HCT116 (cell line): ENCODE data around the gene ZNF627. TPM values are rescaled to one million over a fixed set of nuclear protein-coding genes. Genes with fewer than 3 reads are reported as not detected.

Experiments used
- ATAC-seq: fragments of 200-7000 bp; cut with Tn5 transposase; 2 replicates; pipeline ENCODE4 v1.9.1; 2020; ENCODE audit warnings: mild to moderate bottlenecking, moderate library complexity
- BruUV-seq: library from RNA; stranded (reverse); fragments of 400-500 nt; replicated peaks from 2 replicates; lab custom pipeline; 2021; lab: Mats Ljungman, UMichigan
- CTCF ChIA-PET: fragments of 300-600 bp; sonication (Branson Sonifier 250); formaldehyde crosslinking; loops from one replicate; lab custom pipeline; 2021; ENCODE audit warnings: antibody characterized with exemption; lab: Charles Lee
- POLR2A ChIA-PET: fragments of 300-600, 350-600 bp; sonication (Branson Sonifier 250); formaldehyde crosslinking; loops from one replicate; lab custom pipeline; 2021; ENCODE audit warnings: antibody characterized with exemption; lab: Charles Lee
- RAD21 ChIA-PET, 2 experiments: fragments of 300-600 bp; sonication (Branson Sonifier 250); formaldehyde crosslinking; loops; one replicate each; lab custom pipeline; 2023; ENCODE audit warnings: low total read pairs in 2 of 2; ENCODE audit not compliant: uncharacterized antibody in 2 of 2, unreplicated experiment in 2 of 2, low non-redundant PET in 1 of 2; lab: Charles Lee
- DNase-seq: peaks from one replicate; pipeline ENCODE4 v3.0.0-alpha.2; 2010; ENCODE audit warnings: low read depth, low spot score
- H2AFZ ChIP-seq: fragments of 200-600 bp; shearing (Covaris generic), sonication (generic); 2 replicates; pipeline ENCODE4 v1.6.1; 2017; ENCODE audit warnings: low read depth, mixed run types, mixed read lengths, antibody characterized with exemption, low read length; ENCODE audit not compliant: poor library complexity, severe bottlenecking
- H3K27ac ChIP-seq: 2 replicates; pipeline ENCODE4 v1.5.1; 2012; ENCODE audit warnings: low read depth, low read length
- H3K27me3 ChIP-seq: fragments of 200-600 bp; sonication (generic); 2 replicates; pipeline ENCODE4 v1.6.1; 2016; ENCODE audit warnings: mixed run types, low read length, mixed read lengths; ENCODE audit not compliant: insufficient read depth
- H3K36me3 ChIP-seq, 2 experiments: fragments of 200-500 bp in 1 of 2; fragments of 200-600 bp in 1 of 2; sonication (Bioruptor generic) in 1 of 2; sonication (generic) in 1 of 2; 2 replicates each; pipeline versions ENCODE4 v1.5.1 to v1.6.1; 2014 to 2016; ENCODE audit warnings: low read length in 2 of 2, inconsistent platforms in 1 of 2, mixed read lengths in 1 of 2, mixed run types in 1 of 2; ENCODE audit not compliant: insufficient read depth in 2 of 2, control insufficient read depth in 1 of 2
- H3K4me1 ChIP-seq, 2 experiments: fragments of 200-600 bp in 1 of 2; sonication (generic) in 1 of 2; 2 replicates each; pipeline versions ENCODE4 v1.5.1 to v1.6.1; 2012 to 2017; ENCODE audit warnings: low read length in 2 of 2, inconsistent platforms in 1 of 2, mild to moderate bottlenecking in 1 of 2, mixed read lengths in 1 of 2, mixed run types in 1 of 2, moderate library complexity in 1 of 2; ENCODE audit not compliant: insufficient read depth in 2 of 2, control insufficient read depth in 1 of 2
- H3K4me2 ChIP-seq: fragments of 200-600 bp; sonication (generic); 2 replicates; pipeline ENCODE4 v1.6.1; 2017; ENCODE audit warnings: mixed run types, low read length, mixed read lengths
- H3K4me3 ChIP-seq, 2 experiments: fragments of 200-600 bp in 1 of 2; sonication (generic) in 1 of 2; replicated peaks in 1 of 2; 2 replicates each; pipeline ENCODE4 v1.5.1; 2011 to 2016; ENCODE audit warnings: low read length in 2 of 2, control low read depth in 1 of 2, low read depth in 1 of 2, mild to moderate bottlenecking in 1 of 2, mixed read lengths in 1 of 2, mixed run types in 1 of 2
- H3K79me2 ChIP-seq: fragments of 200-600 bp; sonication (generic); 2 replicates; pipeline ENCODE4 v1.6.1; 2017; ENCODE audit warnings: mild to moderate bottlenecking, mixed run types, low read length, moderate library complexity, mixed read lengths; ENCODE audit not compliant: insufficient read depth
- H3K9ac ChIP-seq: fragments of 200-600 bp; sonication (generic); 2 replicates; pipeline ENCODE4 v1.6.1; 2016; ENCODE audit warnings: low read length, mixed read lengths
- H3K9me2 ChIP-seq: fragments of 200-600 bp; sonication (generic), shearing (Covaris generic); 2 replicates; pipeline ENCODE4 v1.6.1; 2017; ENCODE audit warnings: mixed run types, mild to moderate bottlenecking, moderate library complexity; ENCODE audit not compliant: insufficient read depth
- H3K9me3 ChIP-seq, 2 experiments: fragments of 200-500 bp in 1 of 2; fragments of 200-600 bp in 1 of 2; sonication (Bioruptor generic) in 1 of 2; sonication (generic) in 1 of 2; 2 replicates each; pipeline ENCODE4 v1.6.1; 2014 to 2017; ENCODE audit warnings: low read length in 2 of 2, mixed read lengths in 2 of 2, inconsistent platforms in 1 of 2, low read depth in 1 of 2, mild to moderate bottlenecking in 1 of 2, mixed run types in 1 of 2, moderate library complexity in 1 of 2; ENCODE audit not compliant: control insufficient read depth in 1 of 2, insufficient read depth in 1 of 2
- H4K20me1 ChIP-seq: fragments of 200-600 bp; sonication (generic), shearing (Covaris generic); 2 replicates; pipeline ENCODE4 v1.6.1; 2017; ENCODE audit warnings: mixed run types, mild to moderate bottlenecking, moderate library complexity; ENCODE audit not compliant: insufficient read depth
- ATF3 ChIP-seq: IDR thresholded peaks from 2 replicates; pipeline ENCODE4 v1.6.1; 2012
- CBX3 ChIP-seq: IDR thresholded peaks from 2 replicates; pipeline ENCODE4 v1.6.1; 2012; ENCODE audit warnings: low read depth
- CEBPB ChIP-seq: IDR thresholded peaks from 2 replicates; pipeline ENCODE4 v1.6.1; 2012; ENCODE audit warnings: low read depth
- CTCF ChIP-seq, 3 experiments: fragments of 200-600 bp in 1 of 3; sonication (generic) in 1 of 3; IDR thresholded peaks in 2 of 3; conservative IDR thresholded peaks in 1 of 3; 2 replicates each; pipeline ENCODE4 v1.5.1; 2012 to 2017; ENCODE audit warnings: low read depth in 2 of 3, low read length in 2 of 3, antibody characterized with exemption in 1 of 3, borderline replicate concordance in 1 of 3, control low read depth in 1 of 3, mild to moderate bottlenecking in 1 of 3, mixed read lengths in 1 of 3, mixed run types in 1 of 3, moderate library complexity in 1 of 3; ENCODE audit not compliant: insufficient read depth in 1 of 3
- EGR1 ChIP-seq: IDR thresholded peaks from 2 replicates; pipeline ENCODE4 v1.6.1; 2012; ENCODE audit warnings: low read depth
- ELF1 ChIP-seq: IDR thresholded peaks from 2 replicates; pipeline ENCODE4 v1.6.1; 2012; ENCODE audit warnings: low read depth, borderline replicate concordance
- EZH2 ChIP-seq: fragments of 200-600 bp; sonication (generic); IDR thresholded peaks from 2 replicates; pipeline ENCODE4 v1.6.1; 2017; ENCODE audit warnings: antibody characterized with exemption, mixed run types
- FOSL1 ChIP-seq: IDR thresholded peaks from 2 replicates; pipeline ENCODE4 v1.6.1; 2012; ENCODE audit warnings: low read depth
- JUND ChIP-seq: IDR thresholded peaks from 2 replicates; pipeline ENCODE4 v1.6.1; 2012
- MAX ChIP-seq: IDR thresholded peaks from 2 replicates; pipeline ENCODE4 v1.6.1; 2012
- POLR2AphosphoS5 ChIP-seq: IDR thresholded peaks from 2 replicates; pipeline ENCODE4 v1.6.1; 2011; ENCODE audit warnings: mild to moderate bottlenecking, low read depth, low read length, moderate library complexity
- RAD21 ChIP-seq: IDR thresholded peaks from 2 replicates; pipeline ENCODE4 v1.6.1; 2012; ENCODE audit warnings: low read depth, mild to moderate bottlenecking
- REST ChIP-seq: IDR thresholded peaks from 2 replicates; pipeline ENCODE4 v1.6.1; 2012; ENCODE audit warnings: low read depth
- SIN3A ChIP-seq: IDR thresholded peaks from 2 replicates; pipeline ENCODE4 v1.6.1; 2012; ENCODE audit warnings: low read depth
- SP1 ChIP-seq: IDR thresholded peaks from 2 replicates; pipeline ENCODE4 v1.6.1; 2012; ENCODE audit warnings: low read depth
- SRF ChIP-seq: IDR thresholded peaks from 2 replicates; pipeline ENCODE4 v1.6.1; 2012; ENCODE audit warnings: low read depth
- TCF7L2 ChIP-seq: IDR thresholded peaks from 2 replicates; pipeline ENCODE4 v1.7.0; 2011; ENCODE audit warnings: borderline replicate concordance, inconsistent platforms; ENCODE audit not compliant: insufficient read depth, insufficient read length; ENCODE audit errors: extremely low read depth
- YY1 ChIP-seq: IDR thresholded peaks from 2 replicates; pipeline ENCODE4 v1.6.1; 2011; ENCODE audit warnings: low read length, low read depth, moderate library complexity, mild to moderate bottlenecking; ENCODE audit not compliant: insufficient replicate concordance; ENCODE audit errors: extremely low read depth
- ZFX ChIP-seq: fragments of 450-650 bp; IDR thresholded peaks from 2 replicates; pipeline ENCODE4 v1.6.1; 2017
- ZNF274 ChIP-seq: fragments of 200-500 bp; sonication (Bioruptor generic); IDR thresholded peaks from 2 replicates; pipeline ENCODE4 v1.6.1; 2014; ENCODE audit warnings: mild to moderate bottlenecking, low read depth, low read length, inconsistent platforms
- intact Hi-C: fragments of 100-400 bp; cut with micrococcal nuclease; formaldehyde crosslinking; loops from 2 replicates; pipeline ENCODE4 v1.10.0; 2022
- total RNA-seq: library from RNA; stranded (reverse); gene quantifications from one replicate; pipeline ENCODE4 v1.2.1, GENCODE V29; 2021; ENCODE audit not compliant: unreplicated experiment

ZNF627 gene
- total RNA-seq, 1 experiment from 2014 or later = 14.8 TPM

- no peaks in the 10 kb centered on the region for H3K27me3 ChIP-seq
- TF ChIP-seq ELF1 (no peak), JUND (no peak), SRF (no peak), CTCF (IDR thresholded peaks at IDR 0.05 in 2 of 3, conservative IDR thresholded peaks at IDR 0.05 in 1 of 3; ENCODE audit: borderline replicate concordance in 1 of 3, insufficient read depth in 1 of 3, low read depth in 2 of 3, low read length in 2 of 3) (no peak), EZH2 (no peak), POLR2AphosphoS5 (no peak), MAX (no peak), TCF7L2 (no peak), SIN3A (no peak), ZFX (no peak), FOSL1 (no peak), CBX3 (no peak), CEBPB (no peak), YY1 (no peak), SP1 (no peak), EGR1 (no peak), REST (no peak), ATF3 (no peak), RAD21 (no peak), ZNF274 (no peak)
- no TSS peak for BruUV-seq
- H2AFZ ChIP-seq = no peak overlapping the region
- no peak overlapping the region for H3K4me3 ChIP-seq
- CTCF ChIA-PET = interaction anchor here (0.6 kb wide), 2 partner anchors 17 to 349 kb away, joined by 3 to 4 read pairs; no protein-coding TSS in a partner anchor
- no peaks in the 10 kb centered on the region for H3K79me2 ChIP-seq
- H3K36me3 ChIP-seq = peaks cover 0 to 1% of the 10 kb centered on the region in 2 experiments; a peak in 1 of 4 replicates
- H3K9ac ChIP-seq = no peak overlapping the region
- POLR2A ChIA-PET = no interaction called here
- RAD21 ChIA-PET = no interaction called here
- no peaks in the 10 kb centered on the region; a peak in 1 of 4 replicates for H3K9me3 ChIP-seq
- H3K27ac ChIP-seq = no peak overlapping the region
- no peaks in the 10 kb centered on the region for H4K20me1 ChIP-seq
- intact Hi-C loops = no loop called here
- no peaks in the 10 kb centered on the region for H3K9me2 ChIP-seq
- H3K4me2 ChIP-seq = no peak overlapping the region
- H3K4me1 ChIP-seq = peaks cover 2 to 4% of the 10 kb centered on the region in 2 experiments; a peak in 2 of 4 replicates
- DNase-seq = no peak
- no peak for ATAC-seq
Measured at GRCh38 chr19:11642902-11643301, 45.6 kb downstream of the ZNF627 start.
